Measurements from ENCODE around the gene DSCAML1. TPM values are rescaled to one million over a fixed set of nuclear protein-coding genes. Genes with fewer than 3 reads are reported as not detected.

Gene DSCAML1
- total and polyA plus RNA-seq, 2 of the 8 experiments (the other 6 are each of a cell fraction or from before 2014, with no cell fraction given) = 0.19 to 0.24 TPM

DNA sequence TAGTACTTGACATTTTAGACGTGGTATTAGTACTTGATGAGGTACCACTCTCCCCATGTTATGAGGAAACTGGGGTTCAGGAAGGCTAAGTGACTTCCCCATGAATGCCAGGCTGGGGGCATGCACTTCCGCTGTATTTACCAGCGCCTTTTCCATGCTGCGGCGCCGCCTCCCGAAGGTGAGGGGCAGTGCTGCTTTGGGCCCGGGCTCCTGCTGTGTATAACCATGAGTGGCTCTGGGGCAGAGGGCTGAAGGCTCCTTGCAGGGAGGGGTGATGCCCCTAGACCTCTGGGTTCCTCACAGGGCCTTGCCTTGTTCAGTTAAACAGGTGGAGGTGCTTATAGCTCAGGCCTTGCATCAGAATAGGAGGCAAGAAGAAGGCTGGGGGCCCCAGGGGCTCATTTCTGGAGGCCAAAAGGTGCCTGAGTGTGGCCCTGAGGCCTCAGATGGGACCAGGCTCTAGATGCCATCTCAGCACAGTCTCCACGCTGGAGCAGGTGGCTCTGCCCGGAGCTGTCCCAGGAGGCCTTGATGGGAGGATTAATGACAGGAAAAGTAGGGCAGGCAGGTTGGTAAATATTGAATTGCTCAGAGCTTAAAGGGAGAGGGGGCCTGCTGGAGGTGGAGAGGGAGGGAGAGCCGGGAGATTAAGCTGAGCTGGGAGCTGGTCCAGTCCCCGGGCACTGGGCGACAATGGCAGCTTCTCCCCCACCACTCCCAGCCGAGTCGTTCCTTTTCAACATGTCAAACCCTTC lies 339.8 kb downstream of the DSCAML1 start:
- Histone ChIP-seq H2BK12ac (ENCODE audit: low read depth, low read length) (no peak overlapping the region), H3K23me2 (ENCODE audit: low read depth, low read length) (no peaks in the 10 kb centered on the region), H3K27me3 (replicated peaks in 1 of 4; ENCODE audit: control insufficient read depth in 3 of 4, extremely low read depth in 1 of 4, insufficient read depth in 3 of 4, low read length in 3 of 4) (no peaks in the 10 kb centered on the region), H2AK5ac (ENCODE audit: low read depth, low read length) (no peak overlapping the region), H2BK15ac (ENCODE audit: low read length) (no peak overlapping the region; the same call in 1 of the 2 replicates), H3K79me1 (ENCODE audit: low read depth, low read length) (no peaks in the 10 kb centered on the region), H3K79me2 (ENCODE audit: control insufficient read depth in 1 of 2, insufficient read depth in 2 of 2, low read length in 2 of 2) (no peaks in the 10 kb centered on the region), H3K14ac (ENCODE audit: insufficient read length) (no peak overlapping the region), H3K56ac (replicated peaks; ENCODE audit: insufficient read length, low read depth, low read length) (no peak overlapping the region), H4K8ac (ENCODE audit: extremely low read depth, insufficient read depth, low read length) (no peak overlapping the region), H3K36me3 (ENCODE audit: control insufficient read depth in 2 of 4, insufficient read depth in 4 of 4, low read length in 3 of 4) (no peaks in the 10 kb centered on the region), H2BK120ac (replicated peaks; ENCODE audit: low read depth, low read length) (no peak overlapping the region), H2BK20ac (ENCODE audit: low read length) (no peak overlapping the region), H2AFZ (ENCODE audit: low read length) (no peak overlapping the region), H4K20me1 (replicated peaks in 1 of 2; ENCODE audit: control insufficient read depth in 1 of 2, insufficient read depth in 2 of 2, low read length in 2 of 2) (no peaks in the 10 kb centered on the region), H3K18ac (ENCODE audit: extremely low read depth, low read length) (no peak overlapping the region), H3K27ac (ENCODE audit: low read depth, low read length) (no peak overlapping the region), H3K4me2 (ENCODE audit: insufficient read depth in 1 of 2, low read depth in 2 of 2, low read length in 2 of 2) (no peak overlapping the region), H3K4ac (replicated peaks; ENCODE audit: insufficient read length, low read depth, low read length) (no peak overlapping the region), H4K5ac (ENCODE audit: insufficient read length, low read depth, low read length) (no peak overlapping the region), H3K4me1 (replicated peaks in 1 of 4; ENCODE audit: control insufficient read depth in 3 of 4, insufficient read depth in 4 of 4, low read length in 3 of 4) (no peaks in the 10 kb centered on the region), H2BK5ac (ENCODE audit: low read depth, low read length) (no peak overlapping the region), H3K23ac (ENCODE audit: insufficient read length) (no peak overlapping the region), H3K9ac (replicated peaks in 1 of 4; ENCODE audit: extremely low read depth in 1 of 4, low read depth in 3 of 4, low read length in 3 of 4) (no peak overlapping the region), H3K9me3 (ENCODE audit: insufficient read depth in 2 of 2, low read depth in 1 of 2, low read length in 1 of 2) (peaks cover 0 to 5% of the 10 kb centered on the region in 2 experiments; a peak in 1 of 4 replicates), H4K91ac (replicated peaks; ENCODE audit: insufficient read length, low read length) (no peak overlapping the region), H3K4me3 (ENCODE audit: extremely low read depth in 1 of 4, insufficient read depth in 2 of 4, low read depth in 3 of 4, low read length in 4 of 4) (no peak overlapping the region)
- POLR2A ChIA-PET (ENCODE audit: partially characterized antibody) = interaction anchor here (1.7 kb wide), 1 partner anchor 14 kb away, joined by 4 read pairs; no protein-coding TSS in a partner anchor
- CTCF ChIA-PET (ENCODE audit: partially characterized antibody) = interaction anchor here (0.8 to 6.0 kb wide), 10 partner anchors 9 to 361 kb away, joined by 3 to 24 read pairs (median 4); no protein-coding TSS in a partner anchor
- DNase-seq (ENCODE audit: low read depth in 1 of 2, low spot score in 2 of 2) (no peak), FAIRE-seq (no peak)
- 89% methylated on average over 15 of the region's 15 CpGs; no CpG with 5 or more reads in 1 of the 2 experiments for WGBS, 2 experiments (ENCODE audit: extremely low coverage in 1 of 2, insufficient coverage in 1 of 2, insufficient read length in 1 of 2, insufficient replicate concordance in 2 of 2, low coverage in 1 of 2, low lambda C conversion rate in 2 of 2, missing lambda C conversion rate in 1 of 2)
- TF ChIP-seq SP1 (IDR thresholded peaks at IDR 0.05; ENCODE audit: low read depth, low read length) (no peak), MAFK (IDR thresholded peaks at IDR 0.05; ENCODE audit: low read depth, low read length) (no peak), ZNF274 (IDR thresholded peaks at IDR 0.05; ENCODE audit: borderline replicate concordance, extremely low read depth, low read length) (no peak), TEAD4 (IDR thresholded peaks at IDR 0.05; ENCODE audit: low read depth, low read length) (no peak), YY1 (IDR thresholded peaks at IDR 0.05; ENCODE audit: low read depth, low read length) (no peak), EP300 (IDR thresholded peaks at IDR 0.05; ENCODE audit: borderline replicate concordance in 1 of 2, low read depth in 2 of 2, low read length in 2 of 2) (no peak), KDM1A (IDR thresholded peaks at IDR 0.05; ENCODE audit: borderline replicate concordance, low read length) (no peak), TCF12 (IDR thresholded peaks at IDR 0.05; ENCODE audit: low read depth, low read length) (no peak)

Measured in H1 (cell line).